Occipital lobe (tissue), 2 donors: ENCODE results near the gene CAPN11. TPM values are rescaled to one million over a fixed set of nuclear protein-coding genes. Genes with fewer than 3 reads are reported as not detected.
A peak's percentile ranks its signal among the peaks of the same experiment; 100 is the strongest.
"Not testable (repeated sequence)": the region's sequence is repeated elsewhere in the genome, so short reads cannot be mapped to it uniquely, and the experiment has no call there.

ENCODE experiments used
- DNase-seq: peaks from one replicate; lab custom pipeline; 2025; lab: John Stamatoyannopoulos, UW
- total RNA-seq: library from RNA; depleted of rRNA; stranded (reverse); fragments of >200 nt; gene quantifications from one replicate; pipeline ENCODE4 v1.2.3, GENCODE V29; 2014

The CAPN11 gene
- total RNA-seq, 1 donor from 2014 or later = not detected

DNA sequence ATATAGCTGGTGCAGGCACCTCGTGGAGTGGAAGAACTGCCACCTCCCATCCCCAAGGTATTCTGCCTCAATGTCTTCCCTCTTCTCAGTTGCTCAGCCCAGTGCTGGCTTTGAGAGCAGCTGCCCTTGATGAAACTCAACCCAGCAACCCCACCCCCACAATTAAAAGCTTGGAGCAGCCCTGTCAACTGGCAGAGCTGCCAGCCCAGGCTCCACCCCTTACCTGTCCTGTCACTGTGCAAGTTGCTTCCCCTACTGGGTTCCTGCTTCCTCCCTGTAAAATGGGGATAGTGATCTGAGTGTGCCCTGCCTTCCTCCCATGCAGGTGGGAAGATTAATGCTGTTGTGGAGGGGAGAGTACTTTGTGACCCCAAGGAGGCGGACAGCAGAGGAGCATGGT is 26.7 kb upstream of the CAPN11 start:
- no peak for DNase-seq

DNA sequence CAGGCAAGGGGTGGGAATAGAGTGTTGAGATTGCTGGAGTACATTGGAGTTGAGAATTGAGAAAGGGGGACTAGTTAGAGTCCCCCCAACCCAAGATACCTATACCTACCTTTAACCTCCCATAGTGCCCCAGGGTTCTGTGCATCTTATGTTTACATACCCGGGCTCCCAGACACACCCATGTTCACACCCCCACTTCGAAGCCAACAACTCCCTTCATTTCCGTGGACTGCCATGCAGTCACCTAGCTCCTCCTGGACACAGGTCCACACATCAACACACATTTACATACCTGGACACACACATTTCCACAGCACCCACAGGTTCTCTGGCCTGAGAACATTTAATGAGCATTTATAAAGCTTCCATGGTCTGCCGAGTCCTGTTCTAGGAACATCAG is 26.1 kb upstream of the CAPN11 start:
- DNase-seq = no peak

DNA sequence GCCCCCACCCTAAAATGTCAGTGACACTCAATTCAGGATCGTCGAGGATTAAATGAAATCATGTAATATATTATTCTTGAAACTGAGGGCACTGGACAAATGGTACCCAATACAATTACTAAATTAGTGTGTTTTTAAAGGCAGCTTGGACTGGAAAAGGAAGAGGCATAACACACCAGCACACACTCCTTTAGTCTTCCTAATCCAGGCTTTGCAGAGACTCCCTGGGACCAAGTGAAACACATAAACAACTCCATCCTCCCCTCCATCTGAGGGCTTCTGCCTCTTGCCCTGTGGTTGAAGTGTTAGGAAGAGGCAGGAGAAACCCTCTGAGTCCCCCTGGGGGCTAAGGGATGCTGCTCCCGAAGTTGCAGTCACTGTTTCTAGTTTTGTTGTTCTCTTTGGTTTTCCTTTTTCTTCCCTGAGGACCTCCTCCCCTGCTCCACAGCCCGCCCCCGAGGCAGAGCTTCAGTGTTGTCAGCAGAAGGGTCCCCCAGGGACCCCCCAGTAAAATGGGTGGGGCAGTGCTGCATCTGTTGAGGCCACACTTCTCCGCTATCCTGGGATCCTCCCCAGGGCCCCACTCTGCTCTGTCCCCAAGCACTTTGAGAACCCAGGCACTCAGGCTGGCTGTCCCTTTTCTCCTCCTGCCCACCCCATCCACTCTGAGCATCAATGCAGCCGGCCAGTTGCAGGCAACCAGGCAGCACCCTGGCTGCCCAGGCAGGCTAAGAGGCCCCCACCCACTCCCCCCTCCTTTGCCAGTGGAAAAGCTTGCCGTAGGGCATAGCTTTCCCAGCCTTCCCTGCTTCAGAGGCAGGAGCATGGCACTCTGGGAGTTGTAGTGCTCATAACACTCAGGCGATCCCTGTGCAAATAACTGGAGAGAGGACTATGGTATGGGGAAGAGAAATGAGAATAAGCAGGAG is 25.4 kb upstream of the CAPN11 start:
- peak; percentile 67 for DNase-seq

DNA sequence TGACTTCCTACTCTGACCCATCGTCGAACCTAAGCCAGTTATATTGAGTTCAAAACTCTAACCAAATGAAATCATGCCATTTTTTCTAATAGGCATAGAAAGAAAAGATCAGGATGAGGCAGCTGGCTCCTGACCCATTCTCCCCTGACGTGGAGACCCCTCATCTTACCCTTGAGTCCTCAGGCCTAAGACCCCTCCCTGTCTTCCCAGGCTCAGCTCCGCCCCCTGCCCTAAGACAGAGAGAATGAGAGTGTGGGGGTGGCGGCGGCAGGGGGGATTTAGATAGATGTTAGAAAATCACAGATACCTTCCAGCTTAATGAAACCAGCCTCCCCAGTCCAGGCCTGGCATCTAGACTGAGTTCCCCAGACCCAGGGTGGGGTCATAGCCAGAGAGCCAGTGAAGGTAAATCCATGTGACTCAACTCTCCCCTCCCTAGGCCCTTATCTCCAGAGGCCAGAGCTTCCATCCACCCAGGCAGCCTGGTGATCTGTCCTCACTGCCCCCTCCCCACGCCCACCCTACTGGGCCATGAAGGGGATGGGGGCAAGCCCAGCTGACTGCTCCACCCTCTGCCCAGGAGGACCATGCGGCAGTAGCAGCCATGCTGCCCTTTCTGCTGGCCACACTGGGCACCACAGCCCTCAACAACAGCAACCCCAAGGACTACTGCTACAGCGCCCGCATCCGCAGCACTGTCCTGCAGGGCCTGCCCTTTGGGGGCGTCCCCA is 24.5 kb upstream of the CAPN11 start:
- DNase-seq = no peak

- DNase-seq = no peak
These were observed 23.4 kb upstream of the CAPN11 start for GRCh38 chr6:44135173-44135758.

DNA sequence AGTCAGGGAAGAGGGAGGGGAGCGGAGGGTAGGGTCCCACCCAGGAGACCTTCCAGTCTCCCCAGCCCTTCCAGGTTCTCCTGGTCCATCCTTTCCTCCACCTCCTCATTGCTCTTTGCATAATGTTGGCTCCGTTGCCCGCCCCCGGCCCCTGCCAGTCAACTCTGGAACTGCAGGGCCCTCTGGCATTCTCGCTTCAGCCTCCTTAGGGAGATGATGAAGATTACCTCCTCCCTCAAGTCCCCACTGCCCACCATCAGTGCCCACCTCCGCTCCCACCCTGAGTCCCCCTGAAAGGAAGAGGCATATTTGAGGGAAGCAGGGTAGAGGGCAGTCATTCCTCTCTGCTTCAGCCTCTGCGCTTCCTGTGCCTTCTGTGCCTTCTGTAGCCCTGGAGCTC is 22.7 kb upstream of the CAPN11 start:
- no peak for DNase-seq

- DNase-seq = no peak
These were observed 19.8 kb upstream of the CAPN11 start for GRCh38 chr6:44138717-44139350.

DNA sequence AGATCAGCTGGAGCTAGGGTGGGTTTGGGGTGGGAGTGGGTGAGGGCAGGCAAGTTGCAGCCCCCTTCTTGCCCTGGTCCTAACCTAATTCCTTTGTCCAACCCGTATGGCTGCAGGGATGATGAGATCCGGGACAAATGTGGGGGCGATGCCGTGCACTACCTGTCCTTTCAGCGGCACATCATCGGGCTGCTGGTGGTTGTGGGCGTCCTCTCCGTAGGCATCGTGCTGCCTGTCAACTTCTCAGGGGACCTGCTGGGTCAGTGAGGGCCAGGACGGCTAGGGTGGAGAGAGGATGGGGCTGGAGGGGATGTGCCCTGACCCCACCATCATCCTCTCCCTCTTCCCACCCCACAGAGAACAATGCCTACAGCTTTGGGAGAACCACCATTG is 19.3 kb upstream of the CAPN11 start:
- no peak for DNase-seq

DNA sequence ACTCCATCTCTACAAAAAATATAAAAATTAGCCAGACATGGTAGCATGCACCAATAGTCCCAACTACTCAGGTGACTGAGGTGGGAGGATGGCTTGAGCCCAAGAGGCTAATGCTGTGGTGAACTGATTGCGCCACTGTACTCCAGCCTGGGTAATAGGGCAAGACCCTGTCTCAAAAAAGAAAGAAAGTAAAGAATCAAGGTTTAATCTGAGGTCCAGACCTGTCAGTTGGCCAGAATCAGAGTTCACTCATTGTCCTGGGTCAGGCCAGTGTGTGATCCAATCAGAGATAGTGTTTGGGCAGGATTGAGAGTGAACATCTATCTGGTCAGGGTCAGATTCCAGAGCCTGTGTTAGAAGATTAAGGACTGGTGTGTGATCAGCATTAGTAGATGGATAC is 15.8 kb upstream of the CAPN11 start:
- no peak for DNase-seq

GRCh38 chr6:44143731-44144130 is 14.9 kb upstream of the CAPN11 start:
- no peak for DNase-seq

GRCh38 chr6:44144536-44144935 is 14.1 kb upstream of the CAPN11 start:
- DNase-seq = not testable (repeated sequence)

DNA sequence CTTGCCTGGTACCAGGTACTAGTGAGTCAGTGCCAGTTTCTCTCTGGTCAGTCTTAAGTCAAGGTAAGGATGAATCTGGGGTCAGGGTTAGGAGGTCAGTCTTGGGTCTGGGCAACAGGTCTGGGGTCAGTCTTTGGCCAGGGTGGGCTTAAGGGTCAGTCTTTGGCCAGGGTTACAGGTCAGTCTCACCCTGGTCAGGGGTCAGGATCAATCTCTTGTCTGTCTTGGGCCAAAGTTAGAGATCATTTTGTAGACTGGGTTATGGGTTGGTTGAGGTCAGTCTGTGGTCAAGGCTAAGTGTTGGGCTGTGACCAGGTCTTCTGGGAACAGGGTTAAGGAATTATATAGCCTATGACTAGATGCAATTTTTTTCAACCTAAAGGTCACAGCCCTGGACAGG is 12.8 kb upstream of the CAPN11 start:
- DNase-seq = no peak

DNA sequence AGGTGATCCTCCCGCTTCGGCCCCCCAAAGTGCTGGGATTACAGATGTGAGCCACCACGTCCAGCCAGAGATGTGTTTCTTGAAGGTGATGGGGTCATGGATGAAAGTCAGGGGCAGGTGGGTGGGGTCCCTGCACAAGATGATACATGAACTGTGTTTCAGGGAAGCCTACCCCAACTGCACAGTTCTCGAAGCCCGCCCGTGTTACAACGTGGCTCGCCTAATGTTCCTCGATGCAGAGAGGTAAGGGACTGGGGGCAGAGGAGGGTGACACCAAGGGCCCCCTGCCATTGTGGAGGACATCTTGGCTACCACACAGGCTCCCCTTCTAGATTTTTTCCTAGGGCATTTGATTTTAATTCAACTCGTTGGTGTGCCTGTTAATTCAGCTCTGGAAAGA is 11.9 kb upstream of the CAPN11 start:
- no peak for DNase-seq

GRCh38 chr6:44147256-44147655 is 11.4 kb upstream of the CAPN11 start:
- no peak for DNase-seq

DNA sequence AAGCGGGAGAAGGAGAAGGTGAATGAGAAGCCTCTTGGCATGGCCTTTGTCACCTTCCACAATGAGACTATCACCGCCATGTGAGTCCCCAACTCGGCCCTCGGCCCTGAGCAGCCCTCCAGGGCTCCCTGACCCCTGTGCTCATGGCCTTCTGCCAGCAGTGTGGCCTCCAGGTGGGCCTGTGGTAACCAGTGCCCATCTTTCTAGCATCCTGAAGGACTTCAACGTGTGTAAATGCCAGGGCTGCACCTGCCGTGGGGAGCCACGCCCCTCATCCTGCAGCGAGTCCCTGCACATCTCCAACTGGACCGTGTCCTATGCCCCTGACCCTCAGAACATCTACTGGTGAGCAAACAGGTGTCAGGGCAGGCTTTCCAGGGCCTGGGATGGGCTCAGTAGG is 10.3 kb upstream of the CAPN11 start:
- DNase-seq = no peak

DNA sequence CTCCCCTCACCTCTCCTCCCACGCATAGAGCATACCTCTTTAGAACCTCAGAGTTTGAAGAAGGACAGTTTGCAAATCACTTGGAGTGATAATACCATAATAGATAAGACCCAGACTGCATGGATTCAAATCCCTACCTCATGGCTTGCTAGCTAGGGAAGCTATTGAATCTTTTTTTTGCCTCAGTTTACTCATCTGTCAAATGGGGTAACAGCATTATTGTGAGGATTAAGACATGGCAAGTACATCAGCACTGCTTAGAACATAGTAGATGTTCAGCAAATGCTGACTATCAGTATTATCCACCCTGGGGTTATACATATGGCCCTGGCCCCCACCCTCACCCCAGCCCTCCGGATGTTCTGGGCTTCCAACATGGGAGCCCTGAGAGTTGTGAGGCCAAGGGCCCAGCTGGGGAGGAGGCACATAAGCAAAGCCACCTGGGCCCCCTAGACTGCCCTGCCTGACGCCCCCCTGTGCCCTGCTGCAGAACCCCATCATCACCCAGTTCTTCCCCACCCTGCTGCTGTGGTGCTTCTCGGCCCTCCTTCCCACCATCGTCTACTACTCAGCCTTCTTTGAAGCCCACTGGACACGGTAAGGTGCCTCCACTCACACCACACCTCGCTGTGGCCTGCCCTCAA is 9.1 kb upstream of the CAPN11 start:
- no peak for DNase-seq

DNA sequence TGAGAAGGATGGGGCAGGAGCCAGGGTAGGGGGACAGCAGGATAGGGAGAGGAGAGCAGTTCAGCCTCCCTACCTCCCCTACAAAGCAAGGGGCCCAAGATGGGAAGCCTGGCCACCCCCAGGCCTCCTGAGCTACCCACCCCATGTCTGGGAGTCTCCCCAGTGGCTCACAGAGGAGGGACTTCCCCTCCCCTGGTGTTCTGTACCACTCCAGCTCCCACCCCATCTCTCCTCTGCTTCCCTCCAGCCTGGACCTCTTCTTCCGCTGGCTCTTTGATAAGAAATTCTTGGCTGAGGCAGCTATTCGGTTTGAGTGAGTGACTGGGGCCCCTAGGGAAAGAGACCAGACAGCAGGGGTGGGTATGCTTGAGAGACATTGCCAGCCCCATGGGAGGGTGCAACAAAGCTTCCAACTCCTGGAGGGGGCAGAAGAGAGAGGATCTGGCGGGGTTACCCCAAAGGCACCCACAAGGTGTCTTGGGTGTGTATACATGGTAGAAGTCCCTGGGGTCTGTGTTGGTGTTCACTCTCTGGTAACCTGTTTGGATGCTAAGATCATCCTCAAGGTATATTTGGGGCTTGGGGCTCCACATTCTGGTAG is 8.2 kb upstream of the CAPN11 start:
- no peak for DNase-seq

DNA sequence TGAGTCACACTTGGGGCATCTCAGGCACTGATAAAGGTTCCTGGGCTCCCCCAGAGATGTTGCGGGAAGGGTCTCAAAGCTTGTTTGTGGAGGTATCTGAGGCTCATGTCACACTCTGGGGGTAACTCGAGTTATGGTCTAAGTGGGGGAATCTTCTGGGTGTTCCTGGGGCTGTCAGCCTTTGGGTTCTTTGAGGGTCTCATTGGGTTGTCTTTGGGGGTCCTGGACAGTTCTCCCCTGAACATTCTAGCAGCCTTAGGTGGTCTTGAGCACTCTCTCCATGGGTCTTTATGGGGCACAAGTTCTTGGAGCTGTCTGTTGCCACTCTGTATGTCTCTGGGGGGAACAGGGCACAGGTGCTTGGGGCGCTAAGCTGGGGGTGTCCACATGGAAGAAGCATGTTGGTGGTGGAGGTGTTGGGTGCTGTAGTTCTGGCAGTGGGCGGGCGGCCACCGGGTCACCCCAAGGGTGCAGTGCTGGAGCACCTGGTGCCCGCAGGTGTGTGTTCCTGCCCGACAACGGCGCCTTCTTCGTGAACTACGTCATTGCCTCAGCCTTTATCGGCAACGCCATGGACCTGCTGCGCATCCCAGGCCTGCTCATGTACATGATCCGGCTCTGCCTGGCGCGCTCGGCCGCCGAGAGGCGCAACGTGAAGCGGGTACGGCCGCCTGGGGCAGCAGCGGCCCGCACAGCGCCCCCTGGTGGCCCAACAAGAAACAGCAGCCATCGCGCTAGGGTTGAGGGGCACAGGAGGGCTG is 7.1 kb upstream of the CAPN11 start:
- peak; percentile 35 for DNase-seq

- DNase-seq = no peak
These were observed 6.5 kb upstream of the CAPN11 start for GRCh38 chr6:44152109-44152461.

GRCh38 chr6:44152533-44152932 is 6.1 kb upstream of the CAPN11 start:
- no peak for DNase-seq
